Left ventricle myocardium inferior (tissue), 1 donor: ENCODE results near the gene ASTL. TPM values are rescaled to one million over a fixed set of nuclear protein-coding genes. Genes with fewer than 3 reads are reported as not detected.
A peak's percentile ranks its signal among the peaks of the same experiment; 100 is the strongest.

Source experiments
- DNase-seq: peaks from one replicate; pipeline ENCODE4 v3.0.0-alpha.2; 2020
- H3K27ac ChIP-seq: fragments of 200-600 bp; replicated peaks from 2 replicates; pipeline ENCODE4 v1.8.0; 2021
- H3K27me3 ChIP-seq: fragments of 200-600 bp; 2 replicates; pipeline ENCODE4 v1.8.0; 2021; ENCODE audit warnings: low read depth
- H3K36me3 ChIP-seq: fragments of 200-600 bp; 2 replicates; pipeline ENCODE4 v1.8.0; 2021
- H3K4me1 ChIP-seq: fragments of 200-600 bp; 2 replicates; pipeline ENCODE4 v1.8.0; 2021
- H3K4me3 ChIP-seq: fragments of 200-600 bp; 2 replicates; pipeline ENCODE4 v1.8.0; 2021; ENCODE audit warnings: mild to moderate bottlenecking, moderate library complexity
- H3K9me3 ChIP-seq: fragments of 200-600 bp; replicated peaks from 2 replicates; pipeline ENCODE4 v1.8.0; 2021
- CTCF ChIP-seq: fragments of 200-600 bp; IDR thresholded peaks from 2 replicates; pipeline ENCODE4 v1.8.0; 2021; ENCODE audit warnings: antibody characterized with exemption, mild to moderate bottlenecking, borderline replicate concordance
- intact Hi-C: fragments of 100-400 bp; cut with micrococcal nuclease; formaldehyde crosslinking; loops from one replicate; pipeline ENCODE4 v1.11.0; 2022
- total RNA-seq: library from RNA; stranded (reverse); fragmentation: NEBNext Ultra II Directional; extraction: Animal tissue kit (Norgen Biotek cat#: 25700); gene quantifications from one replicate; pipeline ENCODE4 v1.2.1, GENCODE V29; 2021
- donor health status: DM: no; HTN: yes; CAD: no; lungs with severe emphysema.

Gene ASTL
- total RNA-seq, 1 donor from 2014 or later: not detected

DNA sequence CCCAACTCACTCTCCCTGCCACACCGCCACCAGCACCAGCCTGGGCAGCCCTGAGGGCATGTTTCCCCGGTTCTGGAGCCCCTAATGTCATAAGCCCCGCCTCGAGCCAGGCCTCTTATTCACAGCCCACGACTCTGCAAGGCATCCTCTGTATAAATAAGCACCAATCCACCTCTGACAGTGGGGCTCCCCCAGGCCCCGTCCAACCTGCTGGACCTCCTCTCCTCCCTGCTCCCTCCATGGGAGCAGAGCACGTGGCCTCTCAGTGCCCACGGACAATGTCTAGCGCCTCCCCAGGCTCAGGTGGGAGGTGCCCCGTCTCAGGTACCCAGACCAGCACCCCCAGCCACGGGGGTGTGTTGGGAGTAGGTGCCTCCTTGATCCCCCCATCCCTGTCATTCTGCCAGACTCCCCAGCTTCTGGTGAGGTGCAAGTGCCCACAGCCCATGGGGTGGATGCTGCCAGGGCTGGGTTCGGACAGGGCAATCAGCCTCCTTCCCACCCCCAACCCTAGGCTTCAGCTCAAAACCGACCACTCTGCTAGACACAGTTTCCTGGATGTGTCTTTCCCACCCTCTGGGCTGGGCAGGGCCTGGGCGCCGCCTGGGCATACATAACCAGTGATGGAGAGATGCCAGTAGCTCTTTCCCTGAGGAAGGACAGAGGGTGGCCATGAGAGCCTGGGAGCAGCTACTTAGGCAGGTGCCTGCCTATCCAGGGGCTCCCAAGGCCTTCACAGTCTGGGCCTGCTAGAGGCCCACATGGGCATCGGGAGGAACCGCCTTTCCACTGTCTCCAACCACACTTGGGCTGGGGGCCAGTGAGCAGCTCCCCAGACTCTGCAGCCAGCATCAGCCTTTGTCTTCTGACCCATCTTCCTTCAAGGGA is 20.4 kb downstream of the ASTL start:
- no peaks in the 10 kb centered on the region for H3K36me3 ChIP-seq
- H3K4me3 ChIP-seq: no peak overlapping the region
- H3K9me3 ChIP-seq: no peaks in the 10 kb centered on the region
- H3K4me1 ChIP-seq: peaks cover 37% of the 10 kb centered on the region
- no peak overlapping the region for H3K27ac ChIP-seq
- H3K27me3 ChIP-seq: peaks cover 60% of the 10 kb centered on the region
- intact Hi-C loops: no loop called here
- peak; percentile 9 for DNase-seq
- TF ChIP-seq CTCF: no peak

DNA sequence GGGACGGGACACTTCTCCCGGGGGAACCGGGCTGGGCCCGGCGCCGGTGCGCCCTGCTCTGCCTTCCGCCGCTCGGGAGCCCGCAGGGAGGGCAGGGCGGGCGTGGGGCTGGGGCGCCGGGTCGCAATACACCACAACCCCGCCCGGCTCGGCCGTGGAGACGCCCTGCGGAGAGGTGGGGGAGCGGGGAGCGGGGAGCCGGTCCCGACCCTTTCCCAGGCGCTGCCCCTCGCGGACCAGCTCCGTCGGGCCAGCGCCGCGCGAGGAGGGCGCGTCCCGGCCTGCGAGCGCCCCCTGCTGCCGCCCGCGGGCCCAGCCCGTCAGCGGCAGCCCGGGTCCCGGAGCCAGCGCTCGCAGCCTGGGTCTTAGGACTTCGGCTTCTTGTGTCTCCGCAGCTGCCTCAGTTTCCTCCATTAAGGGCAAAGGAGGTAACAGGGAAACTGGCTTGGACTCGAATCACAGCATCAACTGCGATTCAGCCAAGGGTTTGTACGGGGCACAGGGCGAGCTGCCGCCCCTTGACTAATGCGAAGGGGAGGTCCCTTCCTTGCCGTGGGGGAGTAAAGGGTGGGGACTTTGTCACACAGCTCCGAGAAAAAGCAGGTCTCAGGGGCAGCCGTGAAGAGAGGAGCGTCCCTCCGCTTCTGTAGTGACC is 21.3 kb downstream of the ASTL start:
- peak overlapping the region; percentile 79 for H3K4me3 ChIP-seq
- H3K27me3 ChIP-seq: peaks cover 56% of the 10 kb centered on the region
- TF ChIP-seq CTCF: peak; percentile 95
- peak; percentile 47 for DNase-seq
- no peaks in the 10 kb centered on the region for H3K9me3 ChIP-seq
- H3K27ac ChIP-seq: peak overlapping the region; percentile 84
- intact Hi-C loops: no loop called here
- peaks cover 37% of the 10 kb centered on the region for H3K4me1 ChIP-seq
- H3K36me3 ChIP-seq: no peaks in the 10 kb centered on the region

GRCh38 chr2:96116424-96116878 is 21.9 kb downstream of the ASTL start, which contains the start of gene ADRA2B:
TSS of gene ADRA2B (minus strand) at chr2:96116571. CDS start at chr2:96116149, 422 bp downstream.
- TF ChIP-seq CTCF: no peak
- DNase-seq: peak; percentile 74

GRCh38 chr2:96115631-96116423 is 22.5 kb downstream of the ASTL start:
- Histone ChIP-seq H3K4me3 (peak overlapping the region; percentile 79), H3K4me1 (peaks cover 38% of the 10 kb centered on the region), H3K9me3 (no peaks in the 10 kb centered on the region), H3K27me3 (peaks cover 45% of the 10 kb centered on the region), H3K36me3 (no peaks in the 10 kb centered on the region), H3K27ac (peak overlapping the region; percentile 84)
- peak; percentile 16 for DNase-seq
- TF ChIP-seq CTCF: no peak
- intact Hi-C loops: no loop called here

More at GRCh38 chr2:96116424-96116878, 21.9 kb downstream of the ASTL start, which contains the start of gene ADRA2B:
- peak within 1 kb of the TSS; percentile 79 for H3K4me3 ChIP-seq
- H3K36me3 ChIP-seq: no peaks in the 10 kb centered on the region
- H3K27me3 ChIP-seq: peaks cover 51% of the 10 kb centered on the region
- intact Hi-C loops: no loop called here
- H3K27ac ChIP-seq: peak within 1 kb of the TSS; percentile 84
- H3K9me3 ChIP-seq: no peaks in the 10 kb centered on the region
- H3K4me1 ChIP-seq: peaks cover 37% of the 10 kb centered on the region

GRCh38 chr2:96114903-96115581 is 23.3 kb downstream of the ASTL start:
- Histone ChIP-seq H3K27me3 (peaks cover 40% of the 10 kb centered on the region), H3K36me3 (no peaks in the 10 kb centered on the region), H3K9me3 (no peaks in the 10 kb centered on the region), H3K4me1 (peaks cover 45% of the 10 kb centered on the region), H3K27ac (peak overlapping the region; percentile 84), H3K4me3 (peak overlapping the region; percentile 79)
- intact Hi-C loops: no loop called here
- peak; percentile 13 for DNase-seq
- no peak for TF ChIP-seq CTCF
